GM23338 (cell line): ENCODE measurements around the gene GFRA1. TPM values are rescaled to one million over a fixed set of nuclear protein-coding genes. Genes with fewer than 3 reads are reported as not detected.

ENCODE experiments used
- ATAC-seq: fragments of 200-7000 bp; cut with Tn5 transposase; 3 replicates; pipeline ENCODE4 v1.9.1; 2020
- DNase-seq: peaks from one replicate; pipeline ENCODE4 v3.0.0-alpha.2; 2015; ENCODE audit warnings: low spot score
- H2AFZ ChIP-seq: fragments of 200-600 bp; sonication (generic); 2 replicates; pipeline ENCODE4 v1.8.0; 2016; ENCODE audit warnings: antibody characterized with exemption, mild to moderate bottlenecking, moderate library complexity
- H3F3A ChIP-seq: fragments of 200-600 bp; sonication (generic); replicated peaks from 2 replicates; pipeline ENCODE4 v1.8.0; 2017; ENCODE audit warnings: antibody characterized with exemption, mixed run types, low read depth
- H3K27ac ChIP-seq: fragments of 200-600 bp; sonication (generic); 2 replicates; pipeline ENCODE4 v1.6.1; 2016; ENCODE audit warnings: low read depth
- H3K27me3 ChIP-seq: fragments of 200-600 bp; sonication (generic); 2 replicates; pipeline ENCODE4 v1.8.0; 2016; ENCODE audit warnings: mild to moderate bottlenecking, mixed run types, moderate library complexity; ENCODE audit not compliant: insufficient read depth
- H3K36me3 ChIP-seq: fragments of 200-600 bp; sonication (generic); 2 replicates; pipeline ENCODE4 v1.8.0; 2016; ENCODE audit warnings: mild to moderate bottlenecking; ENCODE audit not compliant: insufficient read depth
- H3K4me1 ChIP-seq: fragments of 200-600 bp; sonication (generic); 2 replicates; pipeline ENCODE4 v1.8.0; 2016; ENCODE audit warnings: mild to moderate bottlenecking, moderate library complexity; ENCODE audit not compliant: insufficient read depth
- H3K4me2 ChIP-seq: fragments of 200-600 bp; sonication (generic); 2 replicates; pipeline ENCODE4 v1.7.1; 2017; ENCODE audit warnings: mixed run types
- H3K4me3 ChIP-seq: fragments of 200-600 bp; sonication (generic); 2 replicates; pipeline ENCODE4 v1.6.1; 2016; ENCODE audit warnings: mixed run types
- H3K79me2 ChIP-seq: fragments of 200-600 bp; sonication (generic); replicated peaks from 2 replicates; pipeline ENCODE4 v1.8.0; 2017; ENCODE audit warnings: mild to moderate bottlenecking; ENCODE audit not compliant: insufficient read depth
- H3K9me2 ChIP-seq: fragments of 200-600 bp; sonication (generic); 2 replicates; pipeline ENCODE4 v1.8.0; 2017; ENCODE audit not compliant: insufficient read depth
- H4K20me1 ChIP-seq: fragments of 200-600 bp; sonication (generic); replicated peaks from 2 replicates; pipeline ENCODE4 v1.8.0; 2017; ENCODE audit warnings: mild to moderate bottlenecking; ENCODE audit not compliant: insufficient read depth
- H3K27ac Mint-ChIP-seq: 2 replicates; pipeline ENCODE4 v1.8.0; 2020; ENCODE audit warnings: inconsistent platforms, mild to moderate bottlenecking, moderate library complexity, mixed read lengths
- H3K27me3 Mint-ChIP-seq: 3 replicates; pipeline ENCODE4 v1.8.0; 2022; ENCODE audit warnings: low read depth, mild to moderate bottlenecking, moderate library complexity, mixed read lengths, inconsistent platforms; ENCODE audit not compliant: insufficient read depth, poor library complexity
- H3K36me3 Mint-ChIP-seq: 3 replicates; pipeline ENCODE4 v1.8.0; 2021; ENCODE audit warnings: low read depth, mild to moderate bottlenecking, inconsistent platforms, moderate library complexity, mixed read lengths
- H3K4me1 Mint-ChIP-seq: 3 replicates; pipeline ENCODE4 v1.8.0; 2020; ENCODE audit warnings: mild to moderate bottlenecking, inconsistent platforms, mixed read lengths
- H3K4me3 Mint-ChIP-seq: 3 replicates; pipeline ENCODE4 v1.8.0; 2021; ENCODE audit warnings: moderate library complexity, mild to moderate bottlenecking, inconsistent platforms, mixed read lengths
- H3K9me3 Mint-ChIP-seq: 3 replicates; pipeline ENCODE4 v1.8.0; 2020; ENCODE audit warnings: moderate library complexity, mild to moderate bottlenecking, inconsistent platforms, mixed read lengths
- CREB1 ChIP-seq: fragments of 250-450 bp; sonication (Bioruptor Pico); IDR thresholded peaks from 2 replicates; pipeline ENCODE4 v1.5.0; 2020; ENCODE audit warnings: low read depth, mild to moderate bottlenecking, moderate library complexity
- EZH2 ChIP-seq: fragments of 200-600 bp; sonication (generic); IDR thresholded peaks from one replicate; pipeline ENCODE4 v1.8.0; 2017; ENCODE audit warnings: antibody characterized with exemption, mild to moderate bottlenecking, low read depth; ENCODE audit not compliant: unreplicated experiment
- EZH2phosphoT487 ChIP-seq: fragments of 200-600 bp; sonication (generic); IDR thresholded peaks from one replicate; pipeline ENCODE4 v1.8.1; 2018; ENCODE audit warnings: antibody characterized with exemption; ENCODE audit not compliant: unreplicated experiment
- JUNB ChIP-seq: IDR thresholded peaks from one replicate; pipeline ENCODE4 v1.6.1; 2016; ENCODE audit warnings: antibody characterized with exemption; ENCODE audit not compliant: unreplicated experiment
- NANOG ChIP-seq: IDR thresholded peaks from 2 replicates; pipeline ENCODE4 v1.6.1; 2016; ENCODE audit warnings: antibody characterized with exemption, borderline replicate concordance
- POLR2AphosphoS5 ChIP-seq: IDR thresholded peaks from 2 replicates; pipeline ENCODE4 v1.6.1; 2016; ENCODE audit warnings: antibody characterized with exemption, low read depth
- REST ChIP-seq: IDR thresholded peaks from one replicate; pipeline ENCODE4 v1.6.1; 2018; ENCODE audit warnings: antibody characterized with exemption; ENCODE audit not compliant: unreplicated experiment
- STAT1 ChIP-seq: IDR thresholded peaks from one replicate; pipeline ENCODE4 v1.6.1; 2016; ENCODE audit warnings: antibody characterized with exemption; ENCODE audit not compliant: unreplicated experiment
- ZNF114 ChIP-seq: fragments of 250-450 bp; sonication (Bioruptor Pico); IDR thresholded peaks from 2 replicates; pipeline ENCODE4 v1.5.0; 2020; ENCODE audit warnings: mild to moderate bottlenecking, moderate library complexity
- ZNF331 ChIP-seq: fragments of 250-450 bp; sonication (Bioruptor Pico); IDR thresholded peaks from 2 replicates; pipeline ENCODE4 v1.5.0; 2020; ENCODE audit warnings: low read depth, mild to moderate bottlenecking, moderate library complexity
- polyA plus RNA-seq: library from polyadenylated mRNA; unstranded; fragments of >200 nt; fragmentation: Nextera tagmentation; extraction: Ambion mirVana; gene quantifications from 2 replicates; pipeline ENCODE4 v1.2.1, GENCODE V29; 2016
- total RNA-seq: library from RNA; depleted of rRNA; stranded (reverse); fragments of >200 nt; shearing (Covaris generic); gene quantifications from 2 replicates; pipeline ENCODE4 v1.2.3, GENCODE V29; 2014
- TF ChIP-seq, protein P1 (sequence below), 2 experiments: fragments of 200-600 bp in 1 of 2; sonication (generic) in 1 of 2; conservative IDR thresholded peaks; 2 replicates each; pipeline versions ENCODE4 v1.5.1 to v1.6.1; 2016 to 2017; ENCODE audit warnings: antibody characterized with exemption in 2 of 2, low read depth in 2 of 2, mild to moderate bottlenecking in 2 of 2, moderate library complexity in 1 of 2
- TF ChIP-seq, protein P2 (sequence below): fragments of 250-450 bp; sonication (Bioruptor Pico); IDR thresholded peaks from 2 replicates; pipeline ENCODE4 v1.5.0; 2020; ENCODE audit warnings: mild to moderate bottlenecking, moderate library complexity
- TF ChIP-seq, protein P3 (sequence below): IDR thresholded peaks from 2 replicates; pipeline ENCODE4 v1.6.1; 2016; ENCODE audit warnings: antibody characterized with exemption

GFRA1 gene
- total and polyA plus RNA-seq, 2 experiments from 2014 or later: 1.4 to 2.8 TPM

DNA sequence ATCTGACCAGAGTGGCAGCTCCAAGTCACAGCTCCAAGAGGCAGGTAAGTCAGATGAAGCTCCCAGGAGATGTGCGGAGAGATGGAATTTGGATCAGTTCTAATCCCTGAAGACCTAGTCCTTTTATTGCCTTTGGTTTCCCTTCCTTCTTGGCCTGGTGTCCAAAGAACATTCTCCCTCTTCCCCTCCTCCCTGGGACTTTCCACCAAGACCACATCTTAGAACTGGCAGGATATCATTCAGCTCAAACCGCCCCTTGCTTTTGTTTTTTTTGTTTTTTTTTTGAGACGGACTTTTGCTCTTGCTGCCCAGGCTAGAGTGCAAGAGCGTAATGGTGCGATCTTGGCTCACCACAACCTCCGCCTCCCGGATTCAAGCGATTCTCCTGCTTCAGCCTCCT is 190.8 kb downstream of the GFRA1 start:
- Histone ChIP-seq H3K27ac (no peak overlapping the region), H3K4me1 (no peaks in the 10 kb centered on the region), H3K27me3 (no peaks in the 10 kb centered on the region), H2AFZ (no peak overlapping the region), H3K36me3 (no peaks in the 10 kb centered on the region), H3K4me3 (no peak overlapping the region), H4K20me1 (no peaks in the 10 kb centered on the region), H3K9me2 (0 out of 2 replicates have a peak, but pooled peaks cover 4% of the 10 kb centered on the region), H3K79me2 (no peaks in the 10 kb centered on the region), H3K4me2 (no peak overlapping the region), H3F3A (no peaks in the 10 kb centered on the region)
- Mint-ChIP-seq H3K4me3 (no peak overlapping the region), H3K9me3 (no peaks in the 10 kb centered on the region), H3K27ac (no peak overlapping the region), H3K4me1 (peaks cover 13% of the 10 kb centered on the region), H3K36me3 (peaks cover 2% of the 10 kb centered on the region; the same call in 1 of the 3 replicates), H3K27me3 (peaks cover 2% of the 10 kb centered on the region)
- TF ChIP-seq CREB1 (CRISPR knock-in tag): no peak
- TF ChIP-seq POLR2AphosphoS5: no peak
- TF ChIP-seq, protein P1, sequence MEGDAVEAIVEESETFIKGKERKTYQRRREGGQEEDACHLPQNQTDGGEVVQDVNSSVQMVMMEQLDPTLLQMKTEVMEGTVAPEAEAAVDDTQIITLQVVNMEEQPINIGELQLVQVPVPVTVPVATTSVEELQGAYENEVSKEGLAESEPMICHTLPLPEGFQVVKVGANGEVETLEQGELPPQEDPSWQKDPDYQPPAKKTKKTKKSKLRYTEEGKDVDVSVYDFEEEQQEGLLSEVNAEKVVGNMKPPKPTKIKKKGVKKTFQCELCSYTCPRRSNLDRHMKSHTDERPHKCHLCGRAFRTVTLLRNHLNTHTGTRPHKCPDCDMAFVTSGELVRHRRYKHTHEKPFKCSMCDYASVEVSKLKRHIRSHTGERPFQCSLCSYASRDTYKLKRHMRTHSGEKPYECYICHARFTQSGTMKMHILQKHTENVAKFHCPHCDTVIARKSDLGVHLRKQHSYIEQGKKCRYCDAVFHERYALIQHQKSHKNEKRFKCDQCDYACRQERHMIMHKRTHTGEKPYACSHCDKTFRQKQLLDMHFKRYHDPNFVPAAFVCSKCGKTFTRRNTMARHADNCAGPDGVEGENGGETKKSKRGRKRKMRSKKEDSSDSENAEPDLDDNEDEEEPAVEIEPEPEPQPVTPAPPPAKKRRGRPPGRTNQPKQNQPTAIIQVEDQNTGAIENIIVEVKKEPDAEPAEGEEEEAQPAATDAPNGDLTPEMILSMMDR (conservative IDR thresholded peaks at IDR 0.05; ENCODE audit: low read depth in 2 of 2): no peak
- TF ChIP-seq STAT1: no peak
- TF ChIP-seq ZNF331 (CRISPR knock-in tag): no peak
- TF ChIP-seq, protein P2, sequence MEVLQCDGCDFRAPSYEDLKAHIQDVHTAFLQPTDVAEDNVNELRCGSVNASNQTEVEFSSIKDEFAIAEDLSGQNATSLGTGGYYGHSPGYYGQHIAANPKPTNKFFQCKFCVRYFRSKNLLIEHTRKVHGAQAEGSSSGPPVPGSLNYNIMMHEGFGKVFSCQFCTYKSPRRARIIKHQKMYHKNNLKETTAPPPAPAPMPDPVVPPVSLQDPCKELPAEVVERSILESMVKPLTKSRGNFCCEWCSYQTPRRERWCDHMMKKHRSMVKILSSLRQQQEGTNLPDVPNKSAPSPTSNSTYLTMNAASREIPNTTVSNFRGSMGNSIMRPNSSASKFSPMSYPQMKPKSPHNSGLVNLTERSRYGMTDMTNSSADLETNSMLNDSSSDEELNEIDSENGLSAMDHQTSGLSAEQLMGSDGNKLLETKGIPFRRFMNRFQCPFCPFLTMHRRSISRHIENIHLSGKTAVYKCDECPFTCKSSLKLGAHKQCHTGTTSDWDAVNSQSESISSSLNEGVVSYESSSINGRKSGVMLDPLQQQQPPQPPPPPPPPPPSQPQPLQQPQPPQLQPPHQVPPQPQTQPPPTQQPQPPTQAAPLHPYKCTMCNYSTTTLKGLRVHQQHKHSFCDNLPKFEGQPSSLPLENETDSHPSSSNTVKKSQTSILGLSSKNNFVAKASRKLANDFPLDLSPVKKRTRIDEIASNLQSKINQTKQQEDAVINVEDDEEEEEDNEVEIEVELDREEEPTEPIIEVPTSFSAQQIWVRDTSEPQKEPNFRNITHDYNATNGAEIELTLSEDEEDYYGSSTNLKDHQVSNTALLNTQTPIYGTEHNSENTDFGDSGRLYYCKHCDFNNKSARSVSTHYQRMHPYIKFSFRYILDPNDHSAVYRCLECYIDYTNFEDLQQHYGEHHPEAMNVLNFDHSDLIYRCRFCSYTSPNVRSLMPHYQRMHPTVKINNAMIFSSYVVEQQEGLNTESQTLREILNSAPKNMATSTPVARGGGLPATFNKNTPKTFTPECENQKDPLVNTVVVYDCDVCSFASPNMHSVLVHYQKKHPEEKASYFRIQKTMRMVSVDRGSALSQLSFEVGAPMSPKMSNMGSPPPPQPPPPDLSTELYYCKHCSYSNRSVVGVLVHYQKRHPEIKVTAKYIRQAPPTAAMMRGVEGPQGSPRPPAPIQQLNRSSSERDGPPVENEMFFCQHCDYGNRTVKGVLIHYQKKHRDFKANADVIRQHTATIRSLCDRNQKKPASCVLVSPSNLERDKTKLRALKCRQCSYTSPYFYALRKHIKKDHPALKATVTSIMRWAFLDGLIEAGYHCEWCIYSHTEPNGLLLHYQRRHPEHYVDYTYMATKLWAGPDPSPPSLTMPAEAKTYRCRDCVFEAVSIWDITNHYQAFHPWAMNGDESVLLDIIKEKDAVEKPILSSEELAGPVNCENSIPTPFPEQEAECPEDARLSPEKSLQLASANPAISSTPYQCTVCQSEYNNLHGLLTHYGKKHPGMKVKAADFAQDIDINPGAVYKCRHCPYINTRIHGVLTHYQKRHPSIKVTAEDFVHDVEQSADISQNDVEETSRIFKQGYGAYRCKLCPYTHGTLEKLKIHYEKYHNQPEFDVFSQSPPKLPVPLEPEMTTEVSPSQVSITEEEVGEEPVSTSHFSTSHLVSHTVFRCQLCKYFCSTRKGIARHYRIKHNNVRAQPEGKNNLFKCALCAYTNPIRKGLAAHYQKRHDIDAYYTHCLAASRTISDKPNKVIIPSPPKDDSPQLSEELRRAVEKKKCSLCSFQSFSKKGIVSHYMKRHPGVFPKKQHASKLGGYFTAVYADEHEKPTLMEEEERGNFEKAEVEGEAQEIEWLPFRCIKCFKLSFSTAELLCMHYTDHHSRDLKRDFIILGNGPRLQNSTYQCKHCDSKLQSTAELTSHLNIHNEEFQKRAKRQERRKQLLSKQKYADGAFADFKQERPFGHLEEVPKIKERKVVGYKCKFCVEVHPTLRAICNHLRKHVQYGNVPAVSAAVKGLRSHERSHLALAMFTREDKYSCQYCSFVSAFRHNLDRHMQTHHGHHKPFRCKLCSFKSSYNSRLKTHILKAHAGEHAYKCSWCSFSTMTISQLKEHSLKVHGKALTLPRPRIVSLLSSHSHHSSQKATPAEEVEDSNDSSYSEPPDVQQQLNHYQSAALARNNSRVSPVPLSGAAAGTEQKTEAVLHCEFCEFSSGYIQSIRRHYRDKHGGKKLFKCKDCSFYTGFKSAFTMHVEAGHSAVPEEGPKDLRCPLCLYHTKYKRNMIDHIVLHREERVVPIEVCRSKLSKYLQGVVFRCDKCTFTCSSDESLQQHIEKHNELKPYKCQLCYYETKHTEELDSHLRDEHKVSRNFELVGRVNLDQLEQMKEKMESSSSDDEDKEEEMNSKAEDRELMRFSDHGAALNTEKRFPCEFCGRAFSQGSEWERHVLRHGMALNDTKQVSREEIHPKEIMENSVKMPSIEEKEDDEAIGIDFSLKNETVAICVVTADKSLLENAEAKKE: no peak
- TF ChIP-seq EZH2: no peak
- no peak for TF ChIP-seq EZH2phosphoT487
- no peak for TF ChIP-seq NANOG
- no peak for TF ChIP-seq JUNB
- no peak for TF ChIP-seq REST
- no peak for TF ChIP-seq ZNF114
- TF ChIP-seq, protein P3, sequence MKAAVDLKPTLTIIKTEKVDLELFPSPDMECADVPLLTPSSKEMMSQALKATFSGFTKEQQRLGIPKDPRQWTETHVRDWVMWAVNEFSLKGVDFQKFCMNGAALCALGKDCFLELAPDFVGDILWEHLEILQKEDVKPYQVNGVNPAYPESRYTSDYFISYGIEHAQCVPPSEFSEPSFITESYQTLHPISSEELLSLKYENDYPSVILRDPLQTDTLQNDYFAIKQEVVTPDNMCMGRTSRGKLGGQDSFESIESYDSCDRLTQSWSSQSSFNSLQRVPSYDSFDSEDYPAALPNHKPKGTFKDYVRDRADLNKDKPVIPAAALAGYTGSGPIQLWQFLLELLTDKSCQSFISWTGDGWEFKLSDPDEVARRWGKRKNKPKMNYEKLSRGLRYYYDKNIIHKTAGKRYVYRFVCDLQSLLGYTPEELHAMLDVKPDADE: no peak
- no peak for DNase-seq
- ATAC-seq: no peak
